UCSD-AML1 (cell line): ENCODE data around the gene SPP1.
"Not testable (repeated sequence)": the region's sequence is repeated elsewhere in the genome, so short reads cannot be mapped to it uniquely, and the experiment has no call there.

ENCODE experiments used
- DNase-seq: peaks from one replicate; lab custom pipeline; 2025; ENCODE audit not compliant: unreplicated experiment; lab: John Stamatoyannopoulos, UW

SPP1 gene

GRCh38 chr4:88021824-88022223 lies 46.3 kb downstream of the SPP1 start:
- no peak for DNase-seq

GRCh38 chr4:88022289-88022688 lies 46.8 kb downstream of the SPP1 start:
- no peak for DNase-seq

- DNase-seq, result not testable (repeated sequence)
These were observed 50.6 kb downstream of the SPP1 start for GRCh38 chr4:88025868-88026661.

- DNase-seq, result no peak
These were observed 52.4 kb downstream of the SPP1 start for GRCh38 chr4:88027611-88028608.

GRCh38 chr4:88028946-88029345 lies 53.4 kb downstream of the SPP1 start:
- DNase-seq, result no peak

GRCh38 chr4:88029556-88029955 lies 54.0 kb downstream of the SPP1 start:
- DNase-seq, result no peak

DNA sequence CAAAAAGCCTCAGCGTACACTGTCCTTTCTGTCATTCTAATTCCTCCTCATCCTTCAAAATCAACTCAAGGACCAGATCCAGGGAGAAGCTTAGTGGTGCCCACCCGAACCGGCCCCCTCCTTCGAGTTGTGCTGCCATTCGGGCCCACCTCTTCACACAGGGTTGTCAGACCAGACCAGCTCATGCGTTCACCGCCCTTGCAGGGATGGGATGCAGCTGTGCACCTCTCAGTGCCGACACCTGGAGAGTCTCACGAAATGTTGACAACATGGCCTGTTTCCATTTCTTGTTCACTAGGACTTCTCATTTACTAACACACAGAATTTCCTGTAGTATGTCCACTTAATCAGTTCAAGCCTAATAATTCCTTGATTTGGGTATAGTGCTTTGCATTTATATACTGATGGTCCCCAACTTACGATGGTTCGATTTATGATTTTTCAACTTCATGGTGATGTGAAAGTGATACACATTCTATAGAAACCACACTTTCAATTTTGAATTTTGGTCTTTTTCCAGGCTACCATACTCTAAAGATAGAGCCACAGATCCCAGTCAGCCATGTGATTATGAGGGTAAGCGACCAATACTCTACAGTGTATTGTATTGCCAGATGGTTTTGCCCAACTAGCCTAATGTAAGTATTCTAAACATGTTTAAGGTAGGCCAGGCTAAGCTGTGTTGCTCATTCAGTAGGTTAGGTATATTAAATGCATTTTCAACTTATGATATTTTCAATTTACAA lies 55.2 kb downstream of the SPP1 start:
- no peak for DNase-seq
